HG03565 (cell line): Measurements from ENCODE around the gene ZNF12.
"Not testable (repeated sequence)": the region's sequence is repeated elsewhere in the genome, so short reads cannot be mapped to it uniquely, and the experiment has no call there.

Experiments used
- ATAC-seq: cut with Tn5 transposase; IDR thresholded peaks from one replicate; pipeline ENCODE4 v1.9.1; 2021; ENCODE audit warnings: mild to moderate bottlenecking, moderate library complexity; ENCODE audit not compliant: unreplicated experiment

Gene ZNF12

GRCh38 chr7:6691609-6692106, 15.1 kb downstream of the ZNF12 start:
- no peak for ATAC-seq

- ATAC-seq: no peak
Measured at GRCh38 chr7:6691103-6691502, 15.6 kb downstream of the ZNF12 start.

GRCh38 chr7:6680146-6680545, 26.6 kb downstream of the ZNF12 start:
- ATAC-seq: no peak

GRCh38 chr7:6675807-6676405, 30.8 kb downstream of the ZNF12 start:
- ATAC-seq: no peak

- ATAC-seq: not testable (repeated sequence)
Measured at GRCh38 chr7:6670851-6671250, 35.9 kb downstream of the ZNF12 start.

- ATAC-seq: no peak
Measured at GRCh38 chr7:6658618-6659345, 48.0 kb downstream of the ZNF12 start.

- ATAC-seq: no peak
Measured at GRCh38 chr7:6656413-6656812, 50.3 kb downstream of the ZNF12 start.

- no peak for ATAC-seq
Measured at GRCh38 chr7:6655636-6656385, 50.9 kb downstream of the ZNF12 start.

GRCh38 chr7:6654842-6655610, 51.7 kb downstream of the ZNF12 start:
- ATAC-seq: no peak

- ATAC-seq: no peak
Measured at GRCh38 chr7:6654113-6654841, 52.5 kb downstream of the ZNF12 start.

- ATAC-seq: no peak
Measured at GRCh38 chr7:6653071-6654003, 53.4 kb downstream of the ZNF12 start.

GRCh38 chr7:6652446-6653011, 54.2 kb downstream of the ZNF12 start:
- no peak for ATAC-seq

- no peak for ATAC-seq
Measured at GRCh38 chr7:6651851-6652445, 54.8 kb downstream of the ZNF12 start.

- ATAC-seq: no peak
Measured at GRCh38 chr7:6650521-6651011, 56.2 kb downstream of the ZNF12 start.

GRCh38 chr7:6650086-6650485, 56.7 kb downstream of the ZNF12 start:
- ATAC-seq: no peak

- no peak for ATAC-seq
Measured at GRCh38 chr7:6649241-6649961, 57.3 kb downstream of the ZNF12 start.

GRCh38 chr7:6648815-6649104, 58.0 kb downstream of the ZNF12 start:
- ATAC-seq: no peak
